BE2C (cell line): ENCODE measurements around the gene WLS.

Experiments used
- DNase-seq: peaks from one replicate; pipeline ENCODE4 v3.0.0-alpha.2; 2020
- H3K27me3 ChIP-seq: fragments of 250-450 bp; sonication (Bioruptor Pico); 2 replicates; pipeline ENCODE4 v1.5.1; 2020; ENCODE audit warnings: mild to moderate bottlenecking
- H3K36me3 ChIP-seq: fragments of 250-450 bp; sonication (Bioruptor Pico); 2 replicates; pipeline ENCODE4 v1.5.1; 2020; ENCODE audit warnings: mild to moderate bottlenecking
- H3K4me1 ChIP-seq: fragments of 250-450 bp; sonication (Bioruptor Pico); 2 replicates; pipeline ENCODE4 v1.5.1; 2020
- H3K4me3 ChIP-seq: 2 replicates; pipeline ENCODE4 v1.5.1; 2011; ENCODE audit warnings: low read depth, low read length
- H3K9me3 ChIP-seq: fragments of 250-450 bp; sonication (Bioruptor Pico); 2 replicates; pipeline ENCODE4 v1.5.1; 2020
- CTCF ChIP-seq: IDR thresholded peaks from 2 replicates; pipeline ENCODE4 v1.5.1; 2012; ENCODE audit warnings: mild to moderate bottlenecking, low read depth, low read length

WLS gene

GRCh38 chr1:68107771-68108170 is 124.6 kb downstream of the WLS start:
- H3K27me3 ChIP-seq, result no peaks in the 10 kb centered on the region
- DNase-seq, result no peak
- no peaks in the 10 kb centered on the region for H3K9me3 ChIP-seq
- no peaks in the 10 kb centered on the region for H3K4me1 ChIP-seq
- H3K4me3 ChIP-seq, result no peak overlapping the region
- no peaks in the 10 kb centered on the region for H3K36me3 ChIP-seq
- no peak for TF ChIP-seq CTCF

GRCh38 chr1:68103884-68104554 is 128.3 kb downstream of the WLS start:
- H3K27me3 ChIP-seq, result no peaks in the 10 kb centered on the region
- no peaks in the 10 kb centered on the region for H3K36me3 ChIP-seq
- H3K9me3 ChIP-seq, result no peaks in the 10 kb centered on the region
- no peaks in the 10 kb centered on the region for H3K4me1 ChIP-seq
- TF ChIP-seq CTCF, result no peak
- DNase-seq, result no peak
- H3K4me3 ChIP-seq, result no peak overlapping the region

- Histone ChIP-seq H3K4me3 (no peak overlapping the region), H3K27me3 (no peaks in the 10 kb centered on the region), H3K9me3 (no peaks in the 10 kb centered on the region), H3K4me1 (no peaks in the 10 kb centered on the region), H3K36me3 (no peaks in the 10 kb centered on the region)
- no peak for DNase-seq
- no peak for TF ChIP-seq CTCF
These were observed 129.2 kb downstream of the WLS start for GRCh38 chr1:68103011-68103545.

- DNase-seq, result no peak
- H3K27me3 ChIP-seq, result no peaks in the 10 kb centered on the region
- H3K9me3 ChIP-seq, result no peaks in the 10 kb centered on the region
- H3K36me3 ChIP-seq, result no peaks in the 10 kb centered on the region
- no peaks in the 10 kb centered on the region for H3K4me1 ChIP-seq
- H3K4me3 ChIP-seq, result no peak overlapping the region
- TF ChIP-seq CTCF, result no peak
These were observed 130.5 kb downstream of the WLS start for GRCh38 chr1:68101829-68102228.

- no peak for TF ChIP-seq CTCF
These were observed 131.8 kb downstream of the WLS start for GRCh38 chr1:68100571-68100970.

GRCh38 chr1:68093737-68094136 is 138.6 kb downstream of the WLS start:
- H3K36me3 ChIP-seq, result no peaks in the 10 kb centered on the region
- H3K4me3 ChIP-seq, result no peak overlapping the region
- DNase-seq, result no peak
- H3K4me1 ChIP-seq, result no peaks in the 10 kb centered on the region
- H3K9me3 ChIP-seq, result no peaks in the 10 kb centered on the region
- no peak for TF ChIP-seq CTCF
- H3K27me3 ChIP-seq, result no peaks in the 10 kb centered on the region

More at GRCh38 chr1:68100571-68100970, 131.8 kb downstream of the WLS start:
- no peaks in the 10 kb centered on the region for H3K9me3 ChIP-seq
- no peak overlapping the region for H3K4me3 ChIP-seq
- no peaks in the 10 kb centered on the region for H3K36me3 ChIP-seq
- no peaks in the 10 kb centered on the region for H3K4me1 ChIP-seq
- no peak for DNase-seq
- no peaks in the 10 kb centered on the region for H3K27me3 ChIP-seq
